Stimulated activated CD4-positive, alpha-beta T cell treated with anti-CD3 and anti-CD28 coated beads, Interleukin-4, amount 100 ng/mL, for 4 hours (primary cell): ENCODE measurements around the gene POLQ.
"Not testable (repeated sequence)": the region's sequence is repeated elsewhere in the genome, so short reads cannot be mapped to it uniquely, and the experiment has no call there.

ENCODE experiments used
- DNase-seq, 2 experiments: peaks; one replicate each; pipeline ENCODE4 v3.0.0-alpha.2; 2020

The POLQ gene

DNA sequence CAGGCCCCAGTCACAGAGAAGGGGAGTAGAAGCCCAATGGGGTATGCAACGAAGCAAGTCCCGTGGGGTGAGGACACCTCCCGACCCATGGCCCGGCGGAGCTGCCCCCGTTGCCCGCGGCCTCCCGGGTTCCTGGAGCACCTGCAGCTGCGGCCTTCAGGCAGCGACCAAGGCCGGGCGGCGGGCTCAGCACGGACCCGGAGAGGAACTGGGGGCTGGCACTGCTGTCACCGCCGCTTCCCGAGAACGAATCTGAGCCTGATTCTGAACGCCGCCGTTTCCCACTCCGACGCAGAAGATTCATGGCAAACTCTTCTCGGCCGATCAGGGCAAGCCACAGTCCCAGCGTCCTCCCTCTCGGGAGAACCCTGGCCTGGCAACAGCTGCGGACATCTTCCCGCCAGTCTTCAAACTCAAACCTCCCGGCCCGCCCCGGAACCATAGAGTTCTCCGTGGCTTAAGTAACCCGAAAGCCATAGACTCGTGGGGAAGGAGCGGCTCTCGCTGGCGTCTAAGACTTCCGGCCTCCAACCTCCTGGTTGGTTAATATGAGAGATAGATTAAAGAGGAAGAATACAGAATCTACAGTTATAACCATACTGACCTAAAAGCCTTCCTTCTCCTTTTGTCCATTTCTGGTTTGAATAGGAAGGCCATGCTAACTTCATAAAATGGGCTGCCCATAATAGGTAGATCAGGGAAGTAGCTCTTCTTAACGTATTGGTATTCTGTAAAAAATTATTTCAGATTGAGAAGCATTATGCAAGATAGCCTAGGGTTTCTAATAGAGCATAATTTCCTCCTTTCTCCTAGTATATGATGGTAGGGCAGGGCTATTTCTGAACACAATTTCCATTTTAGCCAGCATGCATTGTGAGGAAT is at the start of gene POLQ:
POLQ (minus strand) TSS at position 415 of the 882 bp plus-strand sequence; CDS start at position 304, 111 bp downstream.
- peak; percentile 77 to 83 for DNase-seq

DNA sequence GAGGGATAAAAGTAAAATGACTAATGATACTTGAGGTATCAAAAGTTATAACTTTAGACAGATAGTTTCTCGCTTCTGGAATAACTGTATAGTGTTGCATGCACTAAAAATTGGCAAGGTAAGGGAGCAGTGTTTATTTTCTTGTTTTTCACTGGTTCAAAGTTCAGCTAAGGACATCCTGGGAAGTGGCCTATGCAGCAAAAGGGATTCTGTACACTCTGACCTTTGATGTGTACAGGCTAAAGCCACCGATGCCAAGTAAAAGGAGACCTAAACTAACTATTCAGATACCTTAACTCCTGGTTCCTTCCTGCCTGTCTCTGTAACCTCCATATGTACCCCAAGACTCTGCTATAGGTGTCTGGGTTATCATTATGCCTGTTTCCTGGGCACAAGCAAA is 49.1 kb upstream of the POLQ start:
- DNase-seq, result no peak

DNA sequence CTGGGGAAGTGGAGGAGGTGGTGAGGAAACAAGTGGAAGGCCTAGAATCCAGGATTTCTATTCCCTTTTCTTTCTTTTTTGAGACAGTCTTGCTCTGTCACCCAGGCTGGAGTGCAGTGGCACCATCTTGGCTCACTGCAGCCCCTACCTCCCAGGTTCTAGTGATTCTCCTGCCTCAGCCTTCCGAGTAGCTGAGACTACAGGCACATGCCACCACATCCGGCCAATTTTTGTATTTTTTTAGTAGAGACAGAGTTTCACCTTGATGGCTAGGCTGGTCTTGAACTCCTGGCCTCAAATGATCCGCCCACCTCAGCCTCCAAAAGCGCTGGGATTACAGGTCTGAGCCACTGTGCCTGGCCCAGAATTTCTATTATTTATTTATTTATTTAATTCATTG is 48.0 kb upstream of the POLQ start:
- not testable (repeated sequence) for DNase-seq

DNA sequence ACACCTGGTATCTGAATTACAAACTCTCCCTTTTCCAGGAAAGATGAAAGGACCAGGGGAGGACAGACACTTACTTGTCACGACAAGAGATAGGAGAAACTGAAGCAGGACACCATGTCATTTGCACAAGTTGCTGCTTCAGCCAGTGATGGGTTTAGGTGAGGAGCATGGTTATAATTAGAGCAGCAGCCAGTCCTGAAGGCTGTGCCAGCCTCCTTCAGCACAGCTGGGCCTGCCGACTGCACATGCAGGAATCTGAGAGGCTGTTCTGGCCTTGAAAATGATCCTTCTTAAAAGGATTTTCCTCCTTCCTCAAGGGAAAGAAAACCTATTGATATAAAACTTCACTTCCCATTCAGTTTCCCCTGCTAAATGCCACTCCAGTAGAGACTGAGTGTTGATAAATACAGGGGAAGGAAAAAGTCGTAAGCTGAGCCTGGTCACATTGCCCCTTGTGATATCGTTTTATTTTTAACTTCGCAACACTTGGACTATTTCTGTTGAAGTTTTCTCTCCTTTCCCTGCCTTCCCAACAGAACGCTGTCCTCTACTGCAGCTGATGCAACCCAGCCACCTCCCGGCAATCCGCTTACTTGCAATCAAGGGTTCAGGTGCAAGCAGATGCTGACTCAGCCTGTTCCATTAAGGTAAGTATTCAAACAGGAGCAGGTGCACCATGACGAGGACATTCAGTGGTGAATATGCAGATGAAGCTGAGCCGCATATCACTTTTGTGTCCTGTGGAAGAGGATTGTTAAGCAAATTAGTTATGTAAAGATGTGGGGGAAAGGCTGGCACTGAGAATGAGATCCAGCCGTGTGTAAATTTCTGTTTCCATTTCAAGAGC is 47.3 kb upstream of the POLQ start, which contains the start of gene FBXO40:
FBXO40 (plus strand) TSS at position 524 of the 847 bp plus-strand sequence. CDS start 27,197 bp downstream, outside the sequence.
- DNase-seq, result no peak

DNA sequence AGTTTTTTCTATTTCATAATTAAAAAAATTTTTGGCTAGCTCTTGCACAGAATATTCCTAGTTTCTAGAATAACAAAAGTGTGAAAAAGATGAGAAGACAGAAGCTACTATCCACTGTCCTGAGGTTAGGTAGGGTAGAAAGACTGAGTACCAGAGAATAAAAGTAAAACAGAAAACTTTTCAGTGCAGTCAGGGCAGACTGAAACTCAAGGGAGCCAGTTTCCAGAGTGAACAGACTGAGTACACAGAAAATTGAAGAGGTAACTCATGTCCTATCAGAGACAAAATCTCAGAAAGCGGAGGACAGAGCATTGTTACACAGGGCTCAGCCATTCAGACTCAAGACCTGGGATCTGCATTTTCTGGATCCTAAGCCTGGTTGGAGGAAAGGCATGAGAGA is 38.6 kb upstream of the POLQ start:
- no peak for DNase-seq

DNA sequence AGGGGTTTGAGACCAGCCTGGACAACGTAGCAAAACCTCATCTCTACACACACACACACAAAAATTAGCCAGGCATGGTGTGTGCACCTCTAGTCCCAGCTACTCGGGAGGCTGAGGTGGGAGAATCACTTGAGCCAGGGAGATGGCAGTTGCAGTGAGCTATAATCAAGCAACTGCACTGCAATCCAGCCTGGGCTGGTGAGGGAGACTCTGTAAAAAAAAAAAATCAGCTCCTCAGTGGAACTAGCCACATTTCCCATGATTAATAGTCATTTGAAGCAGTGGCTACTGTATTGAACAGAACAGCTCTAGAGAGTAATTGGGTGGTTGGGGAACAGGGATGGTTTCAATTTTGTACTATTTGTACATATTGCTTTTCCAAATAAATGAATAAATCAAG is 35.9 kb upstream of the POLQ start:
- DNase-seq, result no peak

DNA sequence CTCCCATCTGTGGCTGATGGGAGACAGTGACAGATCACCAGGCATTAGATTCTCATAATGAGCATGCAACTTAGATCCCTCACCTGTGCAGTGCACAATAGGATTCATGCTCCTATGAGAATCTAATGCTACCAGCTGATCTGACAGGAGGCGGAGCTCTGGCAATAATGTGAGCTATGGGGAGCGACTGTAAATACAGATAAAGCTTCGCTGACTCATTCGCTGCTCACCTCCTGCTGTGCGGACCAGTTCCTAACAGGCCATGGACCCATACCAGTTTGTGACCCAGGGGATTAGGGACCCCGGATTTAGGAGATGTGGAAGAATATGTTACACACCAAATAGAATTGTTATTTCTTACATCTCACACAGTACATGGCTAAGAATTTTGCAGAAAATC is 28.7 kb upstream of the POLQ start:
- DNase-seq, result no peak

DNA sequence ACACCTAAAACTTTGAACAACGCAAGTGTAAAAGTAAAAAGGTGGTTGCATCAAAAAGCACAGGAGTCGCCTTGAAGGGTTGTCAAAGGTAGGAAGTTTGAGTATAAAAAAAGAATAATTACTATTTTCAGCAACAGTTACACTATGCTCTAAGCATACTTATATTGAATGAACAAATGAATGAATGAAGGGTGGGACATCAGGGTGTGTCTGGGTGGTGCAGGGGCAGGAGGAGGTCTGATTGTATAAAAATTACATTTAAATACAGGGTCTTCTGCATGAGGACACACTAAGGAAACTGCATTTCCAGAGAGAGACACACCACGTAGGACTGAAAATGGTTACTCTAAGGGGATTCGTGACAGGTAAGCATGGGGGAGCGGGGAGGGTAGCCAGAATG is 21.9 kb upstream of the POLQ start, which contains the start of gene ARGFX:
ARGFX (plus strand) TSS at position 301 of the 400 bp plus-strand sequence. CDS start 2,765 bp downstream, outside the sequence.
- DNase-seq, result no peak

DNA sequence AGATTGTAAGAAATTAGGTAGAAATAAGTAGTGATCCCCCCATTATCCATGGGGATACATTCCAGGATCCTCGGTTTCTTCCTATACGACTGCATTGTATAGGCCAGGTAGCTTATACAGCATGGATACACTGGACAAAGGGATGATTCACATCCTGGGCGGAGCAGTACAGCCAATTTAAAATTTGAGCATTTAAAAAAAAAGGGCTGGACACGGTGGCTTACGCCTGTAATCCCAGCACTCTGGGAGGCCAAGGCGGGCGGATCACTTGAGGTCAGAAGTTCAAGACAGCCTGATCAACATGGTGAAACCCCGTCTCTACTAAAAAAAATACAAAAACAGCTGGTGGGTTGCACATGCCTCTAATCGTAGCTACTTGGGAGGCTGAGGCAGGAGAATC is 21.0 kb upstream of the POLQ start:
- DNase-seq, result no peak

DNA sequence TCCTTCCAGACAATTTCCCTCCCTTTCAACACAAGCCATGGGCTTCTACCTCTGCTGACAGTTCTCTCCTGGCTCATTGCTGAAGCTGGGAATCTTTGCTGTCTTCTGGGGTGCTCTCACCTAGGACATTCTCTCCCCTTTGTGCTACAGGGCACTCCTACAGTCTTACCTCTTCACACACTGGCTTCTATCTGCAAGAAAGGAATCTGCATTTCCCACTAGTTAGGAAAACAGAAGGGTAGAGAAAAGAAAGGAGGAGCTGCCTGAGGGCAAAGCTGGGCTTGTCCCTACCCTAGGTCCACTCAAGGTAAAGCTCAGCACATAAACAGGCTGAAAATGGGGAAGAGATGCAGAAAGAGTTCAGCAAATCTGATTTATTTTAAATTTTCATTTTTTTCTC is 16.4 kb upstream of the POLQ start:
- DNase-seq, result no peak

DNA sequence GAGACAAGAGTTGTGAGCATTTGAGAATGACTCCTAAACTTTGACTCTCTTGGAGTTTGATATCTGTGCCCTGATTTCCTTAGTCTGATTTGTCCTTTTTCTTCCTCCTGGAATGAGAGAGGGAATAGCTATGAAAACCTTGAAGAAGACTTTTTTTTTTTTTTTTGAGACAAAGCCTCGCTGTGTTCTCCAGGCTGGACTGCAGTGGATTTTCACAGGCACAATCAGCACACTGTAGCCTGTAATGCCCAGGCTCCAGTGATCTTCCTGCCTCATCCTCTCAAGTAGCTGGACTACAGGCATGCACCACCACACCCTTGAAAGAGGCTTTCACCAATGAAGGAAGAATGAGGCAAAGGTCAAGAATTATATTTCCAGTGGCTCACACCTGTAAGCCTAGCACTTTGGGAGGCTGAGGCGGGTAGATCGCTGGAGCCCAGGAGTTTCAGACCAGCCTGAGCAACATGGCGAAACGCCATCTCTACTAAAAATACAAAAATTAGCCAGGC is 11.7 kb upstream of the POLQ start:
- DNase-seq, result no peak

DNA sequence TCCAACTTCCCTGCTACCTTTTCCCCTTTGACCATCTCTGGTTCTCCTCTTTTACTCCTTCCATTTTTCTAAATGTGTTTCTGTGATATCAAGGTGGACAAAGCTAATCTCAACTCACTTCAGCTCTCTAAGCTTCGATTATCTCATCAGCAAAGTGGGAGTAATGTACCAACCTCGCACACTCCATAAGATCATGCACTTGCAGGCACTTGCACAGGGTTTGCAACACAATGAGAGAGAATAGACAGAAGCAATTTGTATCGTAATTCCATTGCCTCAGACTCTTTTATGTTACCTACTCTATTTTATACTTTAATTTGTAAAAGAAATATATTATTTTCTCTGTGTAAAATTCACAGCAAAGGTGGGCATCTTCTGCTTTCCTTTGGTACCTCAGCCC is 7.0 kb upstream of the POLQ start:
- DNase-seq, result no peak

DNA sequence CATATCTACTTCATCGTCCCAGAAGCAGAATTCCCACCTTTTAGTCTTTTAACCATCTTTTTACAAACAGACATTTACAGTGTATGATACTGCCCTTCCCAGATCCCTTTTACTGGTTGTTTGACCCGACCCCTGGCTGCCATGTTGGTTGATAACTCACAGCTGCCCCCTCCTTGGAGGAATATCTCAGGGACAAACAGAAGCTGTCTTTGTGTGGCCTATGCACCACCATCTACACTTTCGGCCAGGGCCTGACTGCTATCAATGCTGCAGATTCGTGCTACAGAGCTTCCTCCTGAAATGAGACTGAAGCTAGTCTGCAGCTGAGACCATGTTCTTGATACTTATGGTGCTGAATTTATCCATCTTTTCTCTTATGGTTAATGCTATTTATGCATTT is 6.6 kb upstream of the POLQ start:
- DNase-seq, result no peak

DNA sequence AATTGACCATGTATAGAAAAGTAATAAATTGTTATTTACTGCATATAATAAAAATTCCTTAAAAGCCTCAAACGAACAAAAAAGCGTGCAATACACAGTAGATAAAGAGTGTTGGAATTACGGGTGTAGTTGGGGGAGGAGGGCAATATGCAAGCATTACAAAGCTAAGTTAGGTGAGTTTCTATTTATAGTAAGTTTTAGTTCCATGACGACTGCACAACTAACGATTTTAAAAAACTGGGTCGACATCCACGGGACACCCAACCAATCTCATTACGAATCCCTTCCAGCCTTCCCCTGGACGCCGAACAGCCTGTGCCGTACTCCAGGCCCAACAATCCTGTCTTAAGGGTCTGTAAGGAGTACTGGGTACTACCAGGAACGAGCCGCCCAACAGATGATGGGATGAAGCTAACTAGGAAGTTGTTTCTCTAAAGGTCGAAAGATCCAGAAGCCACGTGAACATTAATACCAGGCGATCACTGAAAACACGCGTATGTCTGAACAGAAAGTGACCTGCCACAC is 677 bp downstream of the POLQ start:
- no peak for DNase-seq

DNA sequence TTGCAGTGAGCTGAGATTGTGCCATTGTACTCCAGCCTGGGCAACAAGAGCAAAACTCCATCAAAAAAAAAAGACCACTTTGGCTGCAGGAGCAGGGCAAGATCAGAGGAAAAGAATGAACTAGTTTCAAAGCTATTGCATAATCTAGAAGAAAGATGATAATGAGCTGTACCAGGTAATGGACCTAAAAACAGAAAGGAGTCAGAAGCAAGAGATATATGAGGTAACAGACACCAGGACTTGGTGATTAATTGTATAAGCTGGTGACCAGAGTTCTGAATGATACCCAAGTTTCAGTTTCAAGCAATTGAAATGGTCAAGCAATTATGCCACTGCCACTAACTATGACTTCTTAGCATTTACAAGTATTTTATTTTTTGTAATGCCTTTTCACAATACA is 2.9 kb downstream of the POLQ start:
- no peak for DNase-seq

DNA sequence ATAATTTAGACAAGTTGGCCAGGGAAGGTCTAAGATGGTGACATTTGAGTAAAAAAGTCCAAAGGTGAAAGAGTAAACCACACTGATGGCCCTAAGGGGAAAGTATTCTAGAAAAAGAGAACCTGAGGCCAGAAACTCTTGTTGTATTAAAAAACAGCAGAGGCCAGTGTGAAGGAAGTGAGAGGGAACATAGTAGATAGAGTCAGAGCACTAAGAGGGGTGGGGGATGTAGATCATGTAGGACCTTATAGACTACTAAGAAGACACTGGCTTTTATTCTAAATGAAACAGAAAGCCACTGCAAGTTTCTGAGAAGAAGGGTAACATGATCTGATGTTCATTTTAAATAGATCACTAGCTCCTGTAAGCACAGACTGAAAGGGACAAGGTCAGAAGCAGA is 14.5 kb downstream of the POLQ start:
- DNase-seq, result no peak

DNA sequence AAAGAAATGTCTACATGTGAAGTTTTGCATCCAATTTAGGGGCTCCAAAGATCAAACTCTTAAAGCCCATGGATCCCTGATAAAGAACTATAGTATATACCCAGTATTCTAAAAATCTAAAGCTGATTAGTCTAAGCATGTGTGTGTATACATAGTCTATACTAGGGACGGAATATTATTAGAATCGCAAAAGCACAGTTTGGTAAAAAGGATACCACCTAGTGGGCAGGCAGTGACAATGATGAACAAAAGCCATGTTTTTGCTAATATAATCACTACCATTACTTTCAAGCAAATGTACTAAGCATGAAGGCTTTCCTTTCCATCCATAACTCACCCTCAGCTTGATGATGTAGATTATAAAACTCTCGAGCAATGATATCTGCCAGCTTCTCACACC is 16.5 kb downstream of the POLQ start:
- no peak for DNase-seq

DNA sequence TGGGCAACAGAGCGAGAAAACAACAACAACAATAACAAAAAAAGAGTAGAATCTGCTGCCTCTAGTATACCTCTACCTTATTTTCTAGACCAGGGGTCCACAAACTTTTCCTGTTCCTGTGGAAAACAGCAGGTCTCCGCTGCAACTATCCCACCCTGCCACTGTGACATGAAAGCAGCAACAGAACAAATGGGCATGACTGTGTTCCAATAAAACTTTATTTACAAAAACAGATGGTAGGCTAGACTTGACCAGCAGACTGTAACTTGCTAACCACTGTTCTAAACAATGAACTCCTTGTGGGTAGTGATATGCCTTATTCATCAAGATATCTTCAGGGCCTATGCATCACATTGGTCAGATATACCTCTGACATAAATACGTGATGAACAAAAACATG is 25.3 kb downstream of the POLQ start:
- no peak for DNase-seq

DNA sequence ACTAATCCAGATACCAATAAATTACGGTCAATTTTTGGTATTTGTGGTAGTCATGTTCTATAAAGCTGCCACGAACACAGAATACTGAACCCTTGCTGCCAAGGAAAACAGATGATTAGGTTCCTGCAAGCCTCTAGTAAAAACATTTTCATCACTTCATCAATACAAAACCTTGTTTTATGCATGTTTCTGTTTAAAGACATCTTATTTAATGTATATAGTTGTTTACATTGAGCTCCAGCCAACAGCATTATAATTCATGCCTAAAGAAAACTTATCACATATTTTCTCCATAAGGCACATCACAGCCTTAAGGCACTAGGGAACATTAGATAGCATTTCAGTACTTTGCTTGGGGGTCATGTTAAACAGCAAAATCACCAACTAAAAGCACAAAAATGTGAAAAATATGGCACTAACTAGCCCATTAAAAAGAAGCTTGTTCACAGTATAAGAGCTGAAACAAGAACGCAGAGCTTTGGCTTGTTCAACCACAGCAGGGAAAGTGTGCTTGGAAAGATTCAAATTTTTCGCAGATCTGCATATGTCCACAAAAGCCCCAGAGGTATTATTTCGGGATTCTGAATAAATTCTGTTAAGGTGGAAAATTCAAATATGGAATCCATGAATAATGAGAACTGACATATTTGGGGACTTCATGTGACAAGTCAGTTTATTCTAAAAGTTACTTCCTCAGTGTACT is 27.7 kb downstream of the POLQ start:
- no peak for DNase-seq

DNA sequence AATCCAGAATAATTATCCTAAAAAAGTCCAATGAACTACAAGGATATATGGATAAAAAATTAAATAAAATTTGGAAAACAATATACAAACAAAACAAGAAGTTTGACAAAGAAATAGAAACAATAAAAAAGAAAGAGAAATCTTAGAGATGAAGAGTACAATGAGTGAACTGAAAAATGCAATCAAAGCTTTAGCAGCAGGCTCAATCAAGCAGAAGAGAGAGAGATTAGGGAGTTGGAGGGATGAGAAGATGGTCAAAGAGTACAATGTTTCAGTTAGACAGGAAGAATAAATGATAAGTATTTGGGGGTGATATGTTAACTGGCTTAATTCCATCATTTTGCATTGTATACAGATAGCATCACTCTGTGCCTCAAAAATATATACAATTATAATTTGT is 29.9 kb downstream of the POLQ start:
- DNase-seq, result no peak

DNA sequence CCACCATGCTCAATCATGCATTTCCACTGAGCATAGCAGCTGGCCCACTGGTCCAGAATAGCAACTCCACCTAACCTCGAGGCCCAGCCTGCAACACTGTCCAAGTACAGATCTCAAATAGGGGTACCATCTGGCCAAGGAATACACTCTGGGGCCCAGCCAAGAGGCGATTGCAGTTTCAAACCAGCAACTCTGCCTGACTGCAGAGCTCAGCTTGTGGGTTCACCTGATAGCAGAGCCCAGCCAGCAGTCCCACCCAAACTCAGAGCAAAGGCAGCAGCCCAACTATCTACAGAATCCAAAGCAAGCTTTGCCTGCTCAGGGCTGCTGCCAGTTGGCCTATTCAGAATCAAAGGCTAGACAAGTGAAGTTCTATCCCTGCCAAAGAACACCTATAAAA is 30.5 kb downstream of the POLQ start:
- DNase-seq, result no peak

DNA sequence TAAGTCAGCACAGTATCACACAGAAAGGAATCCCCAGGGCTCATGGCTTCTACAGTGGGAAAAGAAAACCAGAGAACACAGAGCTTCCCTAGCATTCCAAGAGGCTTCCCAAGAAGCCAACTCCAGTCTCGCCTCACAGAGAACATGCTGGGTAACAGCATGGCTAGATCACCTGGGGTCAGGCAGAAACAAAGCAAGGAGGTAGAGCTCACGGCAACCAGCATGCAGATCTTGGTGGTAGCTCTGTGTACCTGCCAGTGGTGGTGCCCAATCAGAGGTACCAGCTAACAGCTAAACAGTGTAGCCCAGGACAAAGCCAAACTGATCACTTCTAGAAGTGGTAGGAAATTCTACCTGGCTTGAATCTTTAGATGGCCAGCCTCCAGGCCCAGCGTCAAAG is 31.3 kb downstream of the POLQ start:
- DNase-seq, result no peak

DNA sequence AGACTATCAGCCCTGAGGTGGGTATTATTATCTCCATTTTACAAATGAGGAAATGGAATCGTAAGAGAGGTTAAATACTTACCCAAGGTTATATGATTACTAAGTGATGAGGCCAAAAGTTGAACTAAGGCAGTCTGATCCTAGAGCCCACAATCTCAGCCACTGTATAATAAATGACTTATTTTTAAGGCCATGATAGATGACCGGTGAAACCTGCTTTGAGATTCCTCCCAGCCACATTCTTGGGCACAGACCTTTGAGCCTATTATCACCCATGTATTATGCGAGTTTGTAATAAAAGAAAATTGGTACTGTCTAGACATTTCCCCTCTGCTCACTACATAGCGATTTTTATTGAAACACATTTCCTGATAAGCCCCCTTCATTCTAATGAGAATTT is 37.4 kb downstream of the POLQ start:
- DNase-seq, result no peak
